Upper lobe of left lung (tissue), 4 donors: Measurements from ENCODE around the gene FOXD1.

ENCODE experiments used
- EP300 ChIP-seq, 4 donors: sonication (generic); formaldehyde crosslinking; IDR thresholded peaks; one replicate each; pipeline ENCODE4 v1.5.1; 2017; ENCODE audit warnings: antibody characterized with exemption in 4 of 4, control low read depth in 2 of 4
- POLR2A ChIP-seq, 4 donors: fragments of 450-650 bp; IDR thresholded peaks; one replicate each; pipeline ENCODE4 v1.5.1; 2016 to 2017; ENCODE audit warnings: antibody characterized with exemption in 4 of 4, mild to moderate bottlenecking in 2 of 4
- TF ChIP-seq, protein P1 (sequence below), 6 experiments: fragments of 450-650 bp in 4 of 6; fragments of 200-600 bp in 2 of 6; sonication (generic) in 2 of 6; IDR thresholded peaks; one replicate each; pipeline ENCODE4 v1.5.1; 2016 to 2019; ENCODE audit warnings: antibody characterized with exemption in 6 of 6

DNA sequence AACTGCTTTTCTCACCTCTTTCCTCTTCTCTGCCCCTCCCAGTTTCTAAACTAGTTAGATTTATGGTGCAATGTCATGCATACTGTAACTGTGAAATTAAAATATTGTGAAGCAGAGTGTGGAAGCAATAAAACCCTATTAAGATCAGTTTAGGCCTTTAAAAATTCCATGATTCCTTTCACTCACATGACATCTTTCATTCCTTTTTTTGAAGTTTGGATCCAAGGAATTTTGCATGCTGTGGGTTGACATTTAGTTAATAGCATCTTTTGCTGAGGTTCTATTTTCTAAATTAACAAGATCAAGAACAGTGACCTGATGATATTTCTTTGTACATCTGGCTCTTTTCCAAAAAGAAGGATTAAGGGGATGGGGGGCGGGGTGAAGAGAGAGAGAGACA lies 13.7 kb downstream of the FOXD1 start:
- TF ChIP-seq POLR2A (IDR thresholded peaks at IDR 0.05) (no peak), EP300 (IDR thresholded peaks at IDR 0.05) (no peak)
- TF ChIP-seq, protein P1, sequence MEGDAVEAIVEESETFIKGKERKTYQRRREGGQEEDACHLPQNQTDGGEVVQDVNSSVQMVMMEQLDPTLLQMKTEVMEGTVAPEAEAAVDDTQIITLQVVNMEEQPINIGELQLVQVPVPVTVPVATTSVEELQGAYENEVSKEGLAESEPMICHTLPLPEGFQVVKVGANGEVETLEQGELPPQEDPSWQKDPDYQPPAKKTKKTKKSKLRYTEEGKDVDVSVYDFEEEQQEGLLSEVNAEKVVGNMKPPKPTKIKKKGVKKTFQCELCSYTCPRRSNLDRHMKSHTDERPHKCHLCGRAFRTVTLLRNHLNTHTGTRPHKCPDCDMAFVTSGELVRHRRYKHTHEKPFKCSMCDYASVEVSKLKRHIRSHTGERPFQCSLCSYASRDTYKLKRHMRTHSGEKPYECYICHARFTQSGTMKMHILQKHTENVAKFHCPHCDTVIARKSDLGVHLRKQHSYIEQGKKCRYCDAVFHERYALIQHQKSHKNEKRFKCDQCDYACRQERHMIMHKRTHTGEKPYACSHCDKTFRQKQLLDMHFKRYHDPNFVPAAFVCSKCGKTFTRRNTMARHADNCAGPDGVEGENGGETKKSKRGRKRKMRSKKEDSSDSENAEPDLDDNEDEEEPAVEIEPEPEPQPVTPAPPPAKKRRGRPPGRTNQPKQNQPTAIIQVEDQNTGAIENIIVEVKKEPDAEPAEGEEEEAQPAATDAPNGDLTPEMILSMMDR (IDR thresholded peaks at IDR 0.05), result no peak
